Measurements from ENCODE around the gene BCAS3. TPM values are rescaled to one million over a fixed set of nuclear protein-coding genes. Genes with fewer than 3 reads are reported as not detected.
A peak's percentile ranks its signal among the peaks of the same experiment; 100 is the strongest.

The BCAS3 gene
- polyA plus RNA-seq, 6 donors from 2014 or later: 22.0 to 38.9 (median 24.5) TPM

DNA sequence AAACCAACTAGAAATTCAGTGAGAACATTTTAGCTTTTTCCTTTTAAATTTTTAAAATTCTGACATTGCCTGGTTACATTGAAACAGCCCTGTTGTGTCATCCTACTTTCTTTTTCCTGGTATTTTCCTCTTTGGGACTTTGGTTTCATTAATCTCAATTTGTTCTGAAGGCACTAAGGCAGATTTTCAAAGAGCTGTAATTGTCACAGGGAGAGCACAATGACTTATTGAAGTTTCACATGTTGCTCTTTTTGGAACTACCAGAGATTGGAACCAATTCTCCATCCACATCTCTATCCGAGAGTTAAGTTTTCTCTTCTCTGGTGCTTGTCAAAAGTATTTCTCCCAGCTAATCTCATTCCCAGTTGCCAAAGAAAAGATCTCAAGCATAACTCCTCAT is 577.3 kb downstream of the BCAS3 start:
- DNase-seq (no peak), ATAC-seq (ENCODE audit: low read depth in 2 of 2) (no peak)
- H3K27ac Mint-ChIP-seq: peak overlapping the region in 1 of 6 donors; percentile 45
- no peaks in the 10 kb centered on the region for H3K9me3 Mint-ChIP-seq
- no peaks in the 10 kb centered on the region for H3K36me3 Mint-ChIP-seq
- H3K4me3 Mint-ChIP-seq: no peak overlapping the region
- H3K27me3 Mint-ChIP-seq: no peaks in the 10 kb centered on the region
- peaks cover 12 to 22% (median 22%) of the 10 kb centered on the region in 3 donors for H3K4me1 Mint-ChIP-seq

- no peak for DNase-seq
- ATAC-seq (ENCODE audit: low read depth in 2 of 2): no peak
- no peaks in the 10 kb centered on the region for H3K27me3 Mint-ChIP-seq
- H3K27ac Mint-ChIP-seq: no peak overlapping the region
- H3K4me1 Mint-ChIP-seq: peaks cover 8 to 18% (median 16%) of the 10 kb centered on the region in 3 donors
- H3K9me3 Mint-ChIP-seq: no peaks in the 10 kb centered on the region
- H3K36me3 Mint-ChIP-seq: no peaks in the 10 kb centered on the region
- no peak overlapping the region for H3K4me3 Mint-ChIP-seq
Observed at GRCh38 chr17:61255647-61256046, 578.0 kb downstream of the BCAS3 start.

- Mint-ChIP-seq H3K4me1 (no peaks in the 10 kb centered on the region), H3K27me3 (no peaks in the 10 kb centered on the region), H3K4me3 (no peak overlapping the region), H3K27ac (no peak overlapping the region), H3K9me3 (no peaks in the 10 kb centered on the region), H3K36me3 (no peaks in the 10 kb centered on the region)
- ATAC-seq (ENCODE audit: low read depth in 2 of 2) (no peak), DNase-seq (no peak)
Observed at GRCh38 chr17:61259360-61259759, 581.7 kb downstream of the BCAS3 start.

DNA sequence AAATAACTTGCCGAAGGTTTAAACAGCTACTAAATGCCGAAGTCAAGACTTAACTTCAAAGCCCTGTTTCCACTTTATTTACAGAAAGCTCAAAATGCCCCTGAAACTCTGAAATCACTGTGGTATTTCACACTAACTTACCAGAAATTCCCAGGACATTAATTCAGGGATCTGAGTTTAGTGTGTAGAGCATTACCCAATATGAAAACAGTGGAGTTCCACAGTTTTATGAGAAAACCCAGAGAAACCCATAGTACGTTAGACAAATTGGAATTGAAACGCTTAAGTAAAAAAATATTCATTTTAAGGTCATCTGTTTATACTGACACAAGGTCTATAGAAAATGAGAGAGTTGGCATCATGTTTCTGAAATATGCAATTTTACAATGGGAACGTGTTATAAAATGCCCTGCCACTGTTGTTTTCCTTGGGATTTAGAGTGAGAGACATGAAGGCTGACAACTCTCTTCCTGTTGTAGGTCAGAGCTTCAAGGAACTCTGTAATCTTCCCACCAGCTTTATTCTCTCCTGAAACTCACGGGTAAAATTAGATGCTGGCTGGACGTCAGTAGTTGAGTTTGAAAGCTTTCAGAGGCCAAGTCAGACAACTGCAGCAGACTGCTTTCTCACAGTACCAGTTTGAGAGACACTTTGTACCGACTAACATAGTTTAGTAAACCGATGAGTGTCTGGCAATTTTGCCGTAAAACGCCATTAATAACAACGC is 582.6 kb downstream of the BCAS3 start:
- Mint-ChIP-seq H3K4me3 (no peak overlapping the region), H3K27ac (no peak overlapping the region), H3K27me3 (no peaks in the 10 kb centered on the region), H3K36me3 (no peaks in the 10 kb centered on the region), H3K4me1 (no peaks in the 10 kb centered on the region), H3K9me3 (no peaks in the 10 kb centered on the region)
- no peak for DNase-seq
- ATAC-seq (ENCODE audit: low read depth in 2 of 2): no peak

DNA sequence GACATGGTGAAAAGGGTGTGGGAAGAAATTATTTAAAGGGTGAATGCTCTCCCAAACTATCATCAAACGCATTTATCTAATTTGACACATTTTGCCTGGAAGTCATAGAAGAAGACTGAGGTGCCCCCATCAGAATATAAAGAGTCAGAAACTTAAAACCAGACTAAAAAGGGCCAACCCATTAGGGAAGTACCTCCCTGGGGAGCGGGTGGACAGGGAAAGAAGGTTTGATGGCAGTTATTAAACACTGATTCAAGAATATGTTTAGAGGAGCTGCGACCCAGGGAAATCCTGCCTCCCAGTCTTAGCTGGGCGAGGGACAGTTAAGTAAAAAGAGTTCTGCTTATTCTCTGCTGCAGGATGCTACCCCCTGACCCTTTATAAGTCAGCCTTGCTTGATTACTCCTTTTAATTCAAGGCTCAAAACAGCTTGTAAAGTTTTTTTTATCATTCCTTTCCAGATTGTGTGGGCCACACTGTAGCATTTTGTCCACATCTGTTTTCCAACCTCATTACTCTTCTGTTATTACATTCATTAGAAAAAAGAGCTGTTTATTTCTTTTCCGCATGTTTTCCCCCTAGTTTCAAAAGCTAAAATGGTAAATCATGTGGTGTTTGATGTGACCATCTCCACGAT is 583.5 kb downstream of the BCAS3 start:
- Mint-ChIP-seq H3K9me3 (no peaks in the 10 kb centered on the region), H3K36me3 (no peaks in the 10 kb centered on the region), H3K4me3 (no peak overlapping the region), H3K27ac (no peak overlapping the region), H3K4me1 (no peaks in the 10 kb centered on the region), H3K27me3 (no peaks in the 10 kb centered on the region)
- DNase-seq: no peak
- no peak for ATAC-seq (ENCODE audit: low read depth in 2 of 2)

- no peak for ATAC-seq (ENCODE audit: low read depth in 2 of 2)
- H3K36me3 Mint-ChIP-seq: no peaks in the 10 kb centered on the region
- DNase-seq: no peak
- H3K4me1 Mint-ChIP-seq: no peaks in the 10 kb centered on the region
- no peak overlapping the region for H3K4me3 Mint-ChIP-seq
- no peaks in the 10 kb centered on the region for H3K27me3 Mint-ChIP-seq
- no peak overlapping the region for H3K27ac Mint-ChIP-seq
- H3K9me3 Mint-ChIP-seq: no peaks in the 10 kb centered on the region
Observed at GRCh38 chr17:61265397-61265796, 587.7 kb downstream of the BCAS3 start.

- no peak overlapping the region for H3K4me3 Mint-ChIP-seq
- peaks cover 0 to 5% of the 10 kb centered on the region in 2 donors for H3K36me3 Mint-ChIP-seq
- no peaks in the 10 kb centered on the region for H3K27me3 Mint-ChIP-seq
- H3K9me3 Mint-ChIP-seq: no peaks in the 10 kb centered on the region
- no peak for DNase-seq
- H3K27ac Mint-ChIP-seq: no peak overlapping the region
- ATAC-seq (ENCODE audit: low read depth in 2 of 2): no peak
- H3K4me1 Mint-ChIP-seq: peaks cover 0 to 4% (median 0%) of the 10 kb centered on the region in 3 donors
Observed at GRCh38 chr17:61267847-61268246, 590.2 kb downstream of the BCAS3 start.

- DNase-seq: no peak
- H3K4me3 Mint-ChIP-seq: no peak overlapping the region
- no peak overlapping the region for H3K27ac Mint-ChIP-seq
- peaks cover 0 to 13% of the 10 kb centered on the region in 2 donors for H3K36me3 Mint-ChIP-seq
- peaks cover 0 to 3% (median 0%) of the 10 kb centered on the region in 7 donors for H3K9me3 Mint-ChIP-seq
- H3K27me3 Mint-ChIP-seq: no peaks in the 10 kb centered on the region
- ATAC-seq (ENCODE audit: low read depth in 2 of 2): no peak
- H3K4me1 Mint-ChIP-seq: peaks cover 4 to 19% (median 17%) of the 10 kb centered on the region in 3 donors
Observed at GRCh38 chr17:61275395-61275794, 597.7 kb downstream of the BCAS3 start.

- peaks cover 0 to 3% (median 0%) of the 10 kb centered on the region in 7 donors for H3K9me3 Mint-ChIP-seq
- peak overlapping the region in 1 of 6 donors; percentile 27 for H3K27ac Mint-ChIP-seq
- peaks cover 0 to 13% of the 10 kb centered on the region in 2 donors for H3K36me3 Mint-ChIP-seq
- ATAC-seq (ENCODE audit: low read depth in 2 of 2) (no peak), DNase-seq (no peak)
- no peaks in the 10 kb centered on the region for H3K27me3 Mint-ChIP-seq
- H3K4me3 Mint-ChIP-seq: no peak overlapping the region
- peaks cover 4 to 19% (median 17%) of the 10 kb centered on the region in 3 donors for H3K4me1 Mint-ChIP-seq
Observed at GRCh38 chr17:61276806-61277205, 599.2 kb downstream of the BCAS3 start.

DNA sequence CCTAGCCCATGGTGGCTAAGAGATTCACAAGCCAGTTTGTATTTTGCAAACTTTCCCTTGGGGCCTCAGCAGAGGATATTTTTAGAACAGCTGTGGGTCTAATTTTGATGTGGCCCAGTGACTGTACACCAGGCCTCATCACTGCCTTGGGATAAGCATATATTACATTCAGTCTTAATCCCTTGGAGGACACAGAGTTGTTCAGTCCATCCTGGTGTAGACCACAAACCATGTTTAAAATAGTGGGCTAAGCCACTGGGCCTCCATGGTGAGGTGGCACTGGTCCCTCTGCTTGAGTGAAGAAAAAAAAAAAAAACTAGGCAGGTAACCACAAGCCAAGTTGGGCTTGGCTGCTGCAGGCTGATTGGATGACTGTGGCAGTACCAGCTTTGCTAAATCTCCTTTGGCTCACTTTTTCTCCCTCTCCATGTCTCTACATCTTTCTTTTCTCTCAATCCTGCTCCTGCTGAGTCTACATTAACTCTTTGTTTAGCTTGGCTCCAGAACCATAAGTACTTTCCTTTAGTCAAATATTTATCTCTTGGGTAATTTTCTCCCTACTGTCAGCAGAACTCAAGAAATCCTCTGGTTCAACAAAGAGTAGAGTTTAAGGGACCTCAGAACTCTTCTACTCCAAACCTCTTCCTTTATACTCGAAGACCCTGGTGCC is 602.0 kb downstream of the BCAS3 start:
- Mint-ChIP-seq H3K4me1 (peaks cover 4 to 19% (median 13%) of the 10 kb centered on the region in 3 donors), H3K27ac (peak overlapping the region in 4 of 6 donors; percentile 30 to 84 (median 41)), H3K4me3 (peak overlapping the region in 5 of 8 donors; percentile 0 to 61 (median 4)), H3K27me3 (no peaks in the 10 kb centered on the region), H3K36me3 (peaks cover 8 to 14% of the 10 kb centered on the region in 2 donors), H3K9me3 (peaks cover 0 to 7% (median 0%) of the 10 kb centered on the region in 7 donors)
- no peak for ATAC-seq (ENCODE audit: low read depth in 2 of 2)
- no peak for DNase-seq

DNA sequence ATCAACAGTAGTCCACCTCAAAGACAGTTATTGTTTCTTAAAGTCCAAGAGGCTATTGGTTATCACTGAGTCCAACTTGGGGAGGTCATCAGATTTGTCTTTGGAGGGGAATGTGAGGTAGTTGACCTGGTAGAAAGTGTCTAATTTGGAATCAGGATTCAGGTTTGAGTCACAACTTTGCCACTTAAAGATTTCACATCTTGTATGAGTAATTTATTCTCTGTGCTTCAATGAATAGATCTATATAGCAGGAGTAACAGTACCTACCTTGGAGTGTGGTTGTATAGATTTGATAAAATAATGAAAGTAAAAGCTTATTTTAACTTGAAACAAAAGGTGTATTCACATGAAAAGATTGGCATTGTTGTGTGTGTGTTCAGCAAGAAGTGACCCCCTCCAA is 602.7 kb downstream of the BCAS3 start:
- DNase-seq (no peak), ATAC-seq (ENCODE audit: low read depth in 2 of 2) (no peak)
- H3K4me3 Mint-ChIP-seq: no peak overlapping the region
- H3K4me1 Mint-ChIP-seq: peaks cover 4 to 19% (median 13%) of the 10 kb centered on the region in 3 donors
- peaks cover 11 to 12% of the 10 kb centered on the region in 2 donors for H3K36me3 Mint-ChIP-seq
- no peaks in the 10 kb centered on the region for H3K27me3 Mint-ChIP-seq
- peaks cover 0 to 7% (median 0%) of the 10 kb centered on the region in 7 donors for H3K9me3 Mint-ChIP-seq
- H3K27ac Mint-ChIP-seq: no peak overlapping the region

DNA sequence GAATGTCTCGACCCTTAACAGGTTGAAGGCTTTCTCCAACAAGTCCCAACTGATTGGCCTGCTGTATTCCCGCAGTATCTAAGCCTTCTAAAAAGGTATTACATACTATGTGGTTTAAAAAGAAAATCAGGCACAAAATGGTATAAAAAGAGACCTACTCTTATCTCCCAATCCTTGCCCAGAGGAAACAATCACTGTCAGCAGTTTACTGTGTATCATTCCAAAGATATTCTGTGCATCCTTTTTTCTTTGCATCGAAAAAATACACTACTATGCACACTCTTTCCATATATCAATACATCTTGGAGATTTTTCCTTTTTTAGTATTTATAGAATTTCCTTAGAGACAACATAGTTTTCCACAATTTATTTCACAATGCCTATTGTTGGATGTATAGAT is 603.2 kb downstream of the BCAS3 start:
- peaks cover 0 to 7% (median 0%) of the 10 kb centered on the region in 7 donors for H3K9me3 Mint-ChIP-seq
- ATAC-seq (ENCODE audit: low read depth in 2 of 2): no peak
- no peak overlapping the region for H3K27ac Mint-ChIP-seq

DNA sequence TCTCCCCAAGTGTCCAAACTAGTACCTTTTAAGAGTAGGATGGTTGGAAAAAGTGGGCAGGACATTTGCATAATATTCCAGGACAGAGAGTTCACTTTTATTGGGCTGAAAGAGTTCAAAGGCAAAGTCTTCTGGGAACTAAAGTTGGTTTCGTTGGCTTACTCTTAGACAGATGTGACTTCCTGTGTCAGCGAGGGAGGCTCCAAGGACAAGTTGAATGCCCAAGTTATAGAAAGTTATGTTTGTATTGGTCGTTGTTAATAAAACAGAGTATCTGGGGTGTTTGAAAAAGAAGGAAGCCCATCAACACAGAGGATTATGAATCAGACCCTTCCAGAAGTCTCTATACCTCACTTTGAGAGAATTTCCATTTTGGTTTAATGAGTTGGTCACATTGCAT is 604.7 kb downstream of the BCAS3 start:
- Mint-ChIP-seq H3K4me1 (peaks cover 4 to 19% (median 13%) of the 10 kb centered on the region in 3 donors), H3K36me3 (peaks cover 10 to 11% of the 10 kb centered on the region in 2 donors), H3K9me3 (peaks cover 0 to 4% (median 0%) of the 10 kb centered on the region in 7 donors), H3K4me3 (peak overlapping the region in 1 of 8 donors; percentile 6), H3K27ac (peak overlapping the region in 1 of 6 donors; percentile 40), H3K27me3 (no peaks in the 10 kb centered on the region)
- ATAC-seq (ENCODE audit: low read depth in 2 of 2): no peak
- no peak for DNase-seq

More for the DNA sequence above, 603.2 kb downstream of the BCAS3 start:
- Mint-ChIP-seq H3K4me3 (no peak overlapping the region), H3K4me1 (peaks cover 4 to 19% (median 13%) of the 10 kb centered on the region in 3 donors), H3K36me3 (peaks cover 11% of the 10 kb centered on the region in 2 donors), H3K27me3 (no peaks in the 10 kb centered on the region)
- no peak for DNase-seq
